Activated CD4-positive, CD25-positive, alpha-beta regulatory T cell treated with anti-CD3 and anti-CD28 coated beads, Interleukin-2, amount 50 U/mL, for 24 hours (primary cell): Measurements from ENCODE around the gene COX11.

Experiments
- ATAC-seq, 2 donors: fragments of 150-1000 bp; cut with Tn5 transposase; one replicate each; pipeline ENCODE4 v1.10.0; 2021; ENCODE audit warnings: mild to moderate bottlenecking in 1 of 2, moderate library complexity in 1 of 2

Gene COX11

GRCh38 chr17:54968262-54968987 lies at the start of gene COX11, which contains the start of gene STXBP4:
Gene COX11, minus strand, starts transcription at chr17:54968654. Its CDS starts 8 bp downstream, at chr17:54968646.
Gene STXBP4, plus strand, starts transcription at chr17:54968765. Its CDS starts 17,455 bp downstream, at chr17:54986220.
- peak; percentile 96 to 97 for ATAC-seq

GRCh38 chr17:55005520-55005919 lies 37.1 kb upstream of the COX11 start:
- no peak for ATAC-seq

GRCh38 chr17:55004484-55004883 lies 36.0 kb upstream of the COX11 start:
- no peak for ATAC-seq

GRCh38 chr17:55002458-55002857 lies 34.0 kb upstream of the COX11 start:
- ATAC-seq = no peak

GRCh38 chr17:54996441-54996840 lies 28.0 kb upstream of the COX11 start:
- no peak for ATAC-seq

GRCh38 chr17:54992797-54993639 lies 24.6 kb upstream of the COX11 start:
- peak in 1 of 2 donors; percentile 38 for ATAC-seq

GRCh38 chr17:54991567-54991966 lies 23.1 kb upstream of the COX11 start:
- ATAC-seq = no peak

GRCh38 chr17:54990118-54990517 lies 21.7 kb upstream of the COX11 start:
- ATAC-seq = no peak

- ATAC-seq = no peak
Measured at GRCh38 chr17:54985476-54985875, 17.0 kb upstream of the COX11 start.

GRCh38 chr17:54983260-54983659 lies 14.8 kb upstream of the COX11 start:
- no peak for ATAC-seq

GRCh38 chr17:54982399-54982798 lies 13.9 kb upstream of the COX11 start:
- no peak for ATAC-seq

- no peak for ATAC-seq
Measured at GRCh38 chr17:54980375-54980774, 11.9 kb upstream of the COX11 start.

GRCh38 chr17:54979657-54980056 lies 11.2 kb upstream of the COX11 start:
- no peak for ATAC-seq

GRCh38 chr17:54977744-54978143 lies 9.3 kb upstream of the COX11 start:
- ATAC-seq = no peak

GRCh38 chr17:54976316-54976715 lies 7.9 kb upstream of the COX11 start:
- no peak for ATAC-seq

- no peak for ATAC-seq
Measured at GRCh38 chr17:54974759-54975158, 6.3 kb upstream of the COX11 start.

GRCh38 chr17:54972406-54973138 lies 4.1 kb upstream of the COX11 start:
- no peak for ATAC-seq

GRCh38 chr17:54971901-54972300 lies 3.4 kb upstream of the COX11 start:
- ATAC-seq = no peak

- no peak for ATAC-seq
Measured at GRCh38 chr17:54971147-54971546, 2.7 kb upstream of the COX11 start.

- no peak for ATAC-seq
Measured at GRCh38 chr17:54969658-54970572, 1.5 kb upstream of the COX11 start.

GRCh38 chr17:54968988-54969332 lies 506 bp upstream of the COX11 start:
- peak; percentile 4 to 24 for ATAC-seq

- peak; percentile 33 to 51 for ATAC-seq
Measured at GRCh38 chr17:54967621-54968261, 713 bp downstream of the COX11 start.
